ENCODE measurements around the gene PNPLA6.

GRCh38 chr19:7502552-7502951 is 33.0 kb upstream of the PNPLA6 start:
- no peak for TF ChIP-seq CTCF (IDR thresholded peaks at IDR 0.05)
- TF ChIP-seq POLR2A (IDR thresholded peaks at IDR 0.05), result no peak
